D721Med (cell line): ENCODE data around the gene PCDHGA5.
A peak's percentile ranks its signal among the peaks of the same experiment; 100 is the strongest.
"Not testable (repeated sequence)": the region's sequence is repeated elsewhere in the genome, so short reads cannot be mapped to it uniquely, and the experiment has no call there.

ENCODE experiments used
- DNase-seq: peaks from one replicate; pipeline ENCODE4 v3.0.0; 2011; ENCODE audit warnings: low spot score; ENCODE audit not compliant: insufficient read length
- FAIRE-seq: peaks from 2 replicates; lab custom pipeline; 2011; peaks lifted over from hg19 to GRCh38; lab: Jason Lieb, UNC
- TF ChIP-seq, protein P1 (sequence below): IDR thresholded peaks from 2 replicates; pipeline ENCODE4 v1.5.1; 2012; ENCODE audit warnings: mild to moderate bottlenecking, control low read depth; ENCODE audit not compliant: insufficient read depth; ENCODE audit errors: missing control alignments

Gene PCDHGA5

DNA sequence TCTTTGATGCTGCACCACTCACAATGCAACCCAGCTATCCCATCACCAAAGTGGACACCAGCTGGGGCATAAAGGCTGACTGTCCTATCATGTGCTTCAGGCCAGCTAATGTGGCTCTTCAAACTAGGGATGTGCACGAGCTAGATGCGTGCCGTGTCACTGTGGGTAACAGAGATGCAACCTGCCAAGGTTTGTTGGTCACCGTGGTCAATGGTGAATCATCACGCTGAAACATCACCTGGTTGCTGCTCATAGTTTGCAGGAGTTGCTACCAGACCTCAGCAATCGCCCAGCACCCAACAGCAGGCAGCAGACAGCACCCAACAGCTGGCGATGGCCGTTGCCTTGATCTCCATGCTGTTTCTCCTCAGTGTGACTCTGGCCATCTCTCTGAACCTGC is 35.7 kb upstream of the PCDHGA5 start:
- no peak for FAIRE-seq
- no peak for DNase-seq
- TF ChIP-seq, protein P1, sequence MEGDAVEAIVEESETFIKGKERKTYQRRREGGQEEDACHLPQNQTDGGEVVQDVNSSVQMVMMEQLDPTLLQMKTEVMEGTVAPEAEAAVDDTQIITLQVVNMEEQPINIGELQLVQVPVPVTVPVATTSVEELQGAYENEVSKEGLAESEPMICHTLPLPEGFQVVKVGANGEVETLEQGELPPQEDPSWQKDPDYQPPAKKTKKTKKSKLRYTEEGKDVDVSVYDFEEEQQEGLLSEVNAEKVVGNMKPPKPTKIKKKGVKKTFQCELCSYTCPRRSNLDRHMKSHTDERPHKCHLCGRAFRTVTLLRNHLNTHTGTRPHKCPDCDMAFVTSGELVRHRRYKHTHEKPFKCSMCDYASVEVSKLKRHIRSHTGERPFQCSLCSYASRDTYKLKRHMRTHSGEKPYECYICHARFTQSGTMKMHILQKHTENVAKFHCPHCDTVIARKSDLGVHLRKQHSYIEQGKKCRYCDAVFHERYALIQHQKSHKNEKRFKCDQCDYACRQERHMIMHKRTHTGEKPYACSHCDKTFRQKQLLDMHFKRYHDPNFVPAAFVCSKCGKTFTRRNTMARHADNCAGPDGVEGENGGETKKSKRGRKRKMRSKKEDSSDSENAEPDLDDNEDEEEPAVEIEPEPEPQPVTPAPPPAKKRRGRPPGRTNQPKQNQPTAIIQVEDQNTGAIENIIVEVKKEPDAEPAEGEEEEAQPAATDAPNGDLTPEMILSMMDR = no peak

DNA sequence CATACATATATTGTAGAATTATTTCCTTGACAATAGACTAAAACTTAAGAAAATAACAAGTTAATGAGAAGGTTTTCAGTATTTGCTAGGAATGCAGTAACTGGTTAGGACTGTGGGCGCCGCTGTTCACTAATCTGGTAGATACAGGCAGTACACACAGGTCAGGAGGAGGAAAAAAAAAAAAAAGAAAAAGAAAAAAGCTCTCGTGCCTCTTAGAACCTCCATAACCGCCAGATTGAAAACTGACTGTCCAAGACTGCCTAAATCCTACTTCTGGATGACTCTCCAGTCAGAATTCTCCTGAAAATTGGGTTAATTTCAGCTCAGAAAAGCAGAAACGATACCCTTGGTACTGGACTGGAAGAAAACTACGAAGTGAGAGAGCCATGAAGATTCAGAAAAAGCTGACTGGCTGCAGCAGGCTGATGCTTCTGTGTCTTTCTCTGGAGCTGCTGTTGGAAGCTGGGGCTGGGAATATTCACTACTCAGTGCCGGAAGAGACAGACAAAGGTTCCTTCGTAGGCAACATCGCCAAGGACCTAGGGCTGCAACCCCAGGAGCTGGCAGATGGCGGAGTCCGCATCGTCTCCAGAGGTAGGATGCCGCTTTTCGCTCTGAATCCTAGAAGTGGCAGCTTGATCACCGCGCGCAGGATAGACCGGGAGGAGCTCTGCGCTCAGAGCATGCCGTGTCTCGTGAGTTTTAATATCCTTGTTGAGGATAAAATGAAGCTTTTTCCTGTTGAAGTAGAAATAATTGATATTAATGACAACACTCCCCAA is 33.5 kb upstream of the PCDHGA5 start, which contains the start of gene PCDHGA1:
TSS of gene PCDHGA1 (plus strand) at position 216 of the 782 bp plus-strand sequence.
- TF ChIP-seq, protein P1 = peak; percentile 29
- FAIRE-seq (no peak), DNase-seq (no peak)

DNA sequence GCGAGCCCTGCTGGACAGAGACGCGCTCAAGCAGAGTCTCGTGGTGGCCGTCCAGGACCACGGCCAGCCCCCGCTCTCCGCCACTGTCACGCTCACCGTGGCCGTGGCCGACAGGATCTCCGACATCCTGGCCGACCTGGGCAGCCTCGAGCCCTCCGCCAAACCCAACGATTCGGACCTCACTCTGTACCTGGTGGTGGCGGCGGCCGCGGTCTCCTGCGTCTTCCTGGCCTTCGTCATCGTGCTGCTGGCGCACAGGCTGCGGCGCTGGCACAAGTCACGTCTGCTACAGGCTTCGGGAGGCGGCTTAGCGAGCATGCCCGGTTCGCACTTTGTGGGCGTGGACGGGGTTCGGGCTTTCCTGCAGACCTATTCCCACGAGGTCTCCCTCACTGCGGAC is 31.4 kb upstream of the PCDHGA5 start:
- DNase-seq, FAIRE-seq: not testable (repeated sequence)

DNA sequence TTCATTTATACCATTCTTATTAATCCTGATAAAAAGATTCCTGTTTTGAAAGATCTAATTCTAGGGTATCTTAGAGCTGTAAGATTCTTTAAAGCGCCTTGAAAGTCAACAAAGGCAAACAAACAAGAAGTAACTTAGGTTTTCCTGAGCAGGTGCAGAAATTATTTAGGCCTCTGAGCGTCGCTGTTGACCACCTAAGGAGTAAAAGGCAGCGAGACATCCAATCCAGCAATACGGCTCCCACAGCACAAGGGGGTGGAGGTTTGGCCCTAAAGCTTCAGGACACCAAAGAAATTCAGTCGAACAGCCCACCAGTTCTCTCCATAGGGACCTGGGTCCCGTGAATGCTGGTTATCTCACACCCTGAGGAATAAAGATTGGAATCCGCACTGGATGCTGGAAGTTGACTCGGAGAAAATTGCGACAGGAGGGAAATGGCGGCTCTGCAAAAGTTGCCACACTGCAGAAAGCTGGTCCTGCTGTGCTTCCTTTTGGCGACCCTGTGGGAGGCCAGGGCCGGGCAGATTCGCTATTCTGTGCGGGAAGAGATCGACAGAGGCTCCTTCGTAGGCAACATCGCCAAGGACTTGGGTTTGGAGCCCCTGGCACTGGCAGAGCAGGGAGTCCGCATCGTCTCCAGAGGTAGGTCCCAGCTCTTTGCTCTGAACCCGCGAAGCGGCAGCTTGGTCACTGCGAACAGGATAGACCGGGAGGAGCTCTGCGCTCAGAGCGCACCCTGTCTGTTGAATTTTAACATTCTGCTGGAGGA is 25.2 kb upstream of the PCDHGA5 start, which contains the start of gene PCDHGA2:
TSS of gene PCDHGA2 (plus strand) at position 223 of the 769 bp plus-strand sequence.
- TF ChIP-seq, protein P1 = peak; percentile 38
- DNase-seq (no peak), FAIRE-seq (no peak)

DNA sequence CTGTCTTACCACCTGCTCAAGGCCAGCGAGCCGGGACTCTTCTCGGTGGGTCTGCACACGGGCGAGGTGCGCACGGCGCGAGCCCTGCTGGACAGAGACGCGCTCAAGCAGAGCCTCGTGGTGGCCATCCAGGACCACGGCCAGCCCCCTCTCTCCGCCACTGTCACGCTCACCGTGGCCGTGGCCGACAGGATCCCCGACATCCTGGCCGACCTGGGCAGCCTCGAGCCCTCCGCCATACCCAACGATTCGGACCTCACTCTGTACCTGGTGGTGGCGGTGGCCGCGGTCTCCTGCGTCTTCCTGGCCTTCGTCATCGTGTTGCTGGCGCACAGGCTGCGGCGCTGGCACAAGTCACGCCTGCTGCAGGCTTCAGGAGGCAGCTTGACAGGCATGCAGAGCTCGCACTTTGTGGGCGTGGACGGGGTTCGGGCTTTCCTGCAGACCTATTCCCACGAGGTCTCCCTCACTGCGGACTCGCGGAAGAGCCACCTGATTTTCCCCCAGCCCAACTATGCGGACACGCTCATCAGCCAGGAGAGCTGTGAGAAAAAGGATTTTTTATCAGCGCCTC is 23.1 kb upstream of the PCDHGA5 start:
- DNase-seq, FAIRE-seq: not testable (repeated sequence)

DNA sequence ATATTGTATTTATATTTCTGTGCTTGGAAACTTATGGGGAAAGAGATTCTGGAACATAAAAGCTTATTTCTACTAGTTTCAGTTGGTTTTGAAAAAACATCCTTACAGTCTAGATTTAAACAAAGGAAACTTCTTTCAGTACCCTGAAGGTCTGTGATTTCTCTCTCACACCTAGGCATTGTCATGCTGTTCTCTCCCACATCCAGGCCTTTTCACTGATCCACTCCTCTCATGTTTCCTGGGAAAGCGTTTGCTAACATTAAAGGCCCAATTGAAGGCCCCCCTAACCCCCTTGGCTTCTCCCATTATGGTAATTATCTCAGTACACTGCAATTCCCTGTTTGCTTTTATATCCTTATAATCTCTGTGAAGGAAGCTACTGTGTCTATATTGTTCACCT is 21.2 kb upstream of the PCDHGA5 start:
- FAIRE-seq (no peak), DNase-seq (no peak)
- TF ChIP-seq, protein P1 = no peak

DNA sequence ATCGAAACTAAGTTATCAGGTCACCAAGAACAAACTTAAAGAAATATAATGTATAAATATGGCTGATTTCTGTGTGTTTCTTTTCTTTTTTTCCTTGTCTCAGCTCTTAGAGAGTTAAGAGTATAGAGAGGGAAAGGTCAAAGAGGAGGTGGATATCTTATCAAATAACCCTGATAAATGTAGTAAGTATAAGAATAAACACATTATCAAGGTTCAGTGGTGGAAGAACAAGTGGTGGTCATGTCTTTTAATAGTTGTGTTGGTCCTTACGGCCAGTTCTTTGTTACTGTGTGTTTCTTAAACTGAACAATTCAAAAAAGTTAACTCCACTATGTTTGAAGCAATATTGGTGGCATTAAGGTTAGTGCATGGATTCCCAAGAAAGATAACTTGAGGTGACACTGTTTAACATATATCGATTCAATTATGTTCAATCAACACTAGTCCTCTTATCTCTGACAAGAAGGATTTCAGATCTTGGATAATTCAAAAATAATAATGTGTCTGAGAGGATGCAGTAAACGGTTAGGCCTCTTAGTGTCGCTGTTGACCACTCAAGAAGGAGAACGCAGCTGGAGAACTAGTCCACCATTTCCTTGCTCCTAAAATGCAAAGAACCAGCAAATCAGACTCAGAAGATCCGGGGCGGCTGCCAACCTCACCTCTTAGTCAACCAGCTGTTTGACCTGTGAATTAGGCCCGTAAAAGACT is 20.6 kb upstream of the PCDHGA5 start, which contains the start of gene PCDHGA3:
TSS of gene PCDHGA3 (plus strand) at position 588 of the 711 bp plus-strand sequence. CDS start 205 bp downstream, outside the sequence.
- FAIRE-seq = no peak
- no peak for DNase-seq
- TF ChIP-seq, protein P1 = no peak
